HL-60/S4 (cell line): Measurements from ENCODE around the gene GPR137B.

ENCODE experiments used
- in situ Hi-C: fragments of 300-500 bp; cut with MboI; formaldehyde crosslinking; loops from 2 replicates; pipeline ENCODE4 v1.14.3; 2022; ENCODE audit warnings: low sequenced_read_pairs

GPR137B gene

GRCh38 chr1:236247286-236247685 lies 104.9 kb downstream of the GPR137B start:
- in situ Hi-C loops: no loop called here

- in situ Hi-C loops: no loop called here
These were observed 109.2 kb downstream of the GPR137B start for GRCh38 chr1:236251587-236251986.

GRCh38 chr1:236253119-236253518 lies 110.8 kb downstream of the GPR137B start:
- in situ Hi-C loops: no loop called here

- in situ Hi-C loops: no loop called here
These were observed 111.7 kb downstream of the GPR137B start for GRCh38 chr1:236253918-236254637.

- in situ Hi-C loops: no loop called here
These were observed 114.9 kb downstream of the GPR137B start for GRCh38 chr1:236257216-236257615.

GRCh38 chr1:236258114-236258622 lies 115.8 kb downstream of the GPR137B start:
- in situ Hi-C loops: no loop called here
